ENCODE results near the gene OR4D2. TPM values are rescaled to one million over a fixed set of nuclear protein-coding genes. Genes with fewer than 3 reads are reported as not detected.

Gene OR4D2
- total RNA-seq, 2 experiments from 2014 or later, result not detected

GRCh38 chr17:58200024-58200633 lies 33.3 kb downstream of the OR4D2 start:
- Mint-ChIP-seq H3K36me3 (ENCODE audit: low read depth) (no peaks in the 10 kb centered on the region), H3K4me1 (no peaks in the 10 kb centered on the region), H3K27ac (no peak overlapping the region), H3K9me3 (no peaks in the 10 kb centered on the region), H3K27me3 (peaks cover 9% of the 10 kb centered on the region), H3K4me3 (no peak overlapping the region)
- peak; percentile 63 for DNase-seq
- ChIA-PET CTCF (interaction anchor here (0.6 to 3.9 kb wide), 26 partner anchors 8 to 493 kb away, joined by 3 to 25 read pairs (median 5); partner anchors contain the start of genes EPX, HSF5, MKS1 and RAD51C), POLR2A (interaction anchor here (0.7 to 1.8 kb wide), 2 partner anchors 9 to 20 kb away, joined by 3 to 4 read pairs; no protein-coding TSS in a partner anchor)

- H3K9me3 Mint-ChIP-seq, result no peaks in the 10 kb centered on the region
- no peaks in the 10 kb centered on the region for H3K4me1 Mint-ChIP-seq
- no peaks in the 10 kb centered on the region for H3K36me3 Mint-ChIP-seq (ENCODE audit: low read depth)
- H3K4me3 Mint-ChIP-seq, result no peak overlapping the region
- H3K27me3 Mint-ChIP-seq, result peaks cover 6% of the 10 kb centered on the region
- no peak for DNase-seq
- H3K27ac Mint-ChIP-seq, result no peak overlapping the region
- CTCF ChIA-PET, result interaction anchor here (2.5 to 3.9 kb wide), 2 partner anchors 9 to 215 kb away, joined by 5 to 25 read pairs; partner anchors contain the start of gene RNF43
- POLR2A ChIA-PET, result no interaction called here
These were observed 36.1 kb downstream of the OR4D2 start for GRCh38 chr17:58202859-58203258.

GRCh38 chr17:58204796-58205195 lies 38.0 kb downstream of the OR4D2 start:
- no peaks in the 10 kb centered on the region for H3K27me3 Mint-ChIP-seq
- H3K27ac Mint-ChIP-seq, result no peak overlapping the region
- no peaks in the 10 kb centered on the region for H3K9me3 Mint-ChIP-seq
- no peaks in the 10 kb centered on the region for H3K4me1 Mint-ChIP-seq
- ChIA-PET CTCF (no interaction called here), POLR2A (no interaction called here)
- peaks cover 3% of the 10 kb centered on the region for H3K36me3 Mint-ChIP-seq (ENCODE audit: low read depth)
- no peak for DNase-seq
- no peak overlapping the region for H3K4me3 Mint-ChIP-seq

- H3K27ac Mint-ChIP-seq, result no peak overlapping the region
- POLR2A ChIA-PET, result no interaction called here
- CTCF ChIA-PET, result no interaction called here
- peaks cover 5% of the 10 kb centered on the region for H3K4me1 Mint-ChIP-seq
- H3K9me3 Mint-ChIP-seq, result no peaks in the 10 kb centered on the region
- H3K27me3 Mint-ChIP-seq, result no peaks in the 10 kb centered on the region
- no peak overlapping the region for H3K4me3 Mint-ChIP-seq
- no peak for DNase-seq
- peaks cover 7% of the 10 kb centered on the region for H3K36me3 Mint-ChIP-seq (ENCODE audit: low read depth)
These were observed 39.2 kb downstream of the OR4D2 start for GRCh38 chr17:58205936-58206335.

- no peak for DNase-seq
- POLR2A ChIA-PET, result no interaction called here
- CTCF ChIA-PET, result no interaction called here
- no peaks in the 10 kb centered on the region for H3K9me3 Mint-ChIP-seq
- peaks cover 7% of the 10 kb centered on the region for H3K36me3 Mint-ChIP-seq (ENCODE audit: low read depth)
- no peak overlapping the region for H3K4me3 Mint-ChIP-seq
- H3K27me3 Mint-ChIP-seq, result no peaks in the 10 kb centered on the region
- no peak overlapping the region for H3K27ac Mint-ChIP-seq
- peaks cover 5% of the 10 kb centered on the region for H3K4me1 Mint-ChIP-seq
These were observed 40.7 kb downstream of the OR4D2 start for GRCh38 chr17:58207451-58207850.

GRCh38 chr17:58208344-58208743 lies 41.6 kb downstream of the OR4D2 start:
- ChIA-PET POLR2A (no interaction called here), CTCF (interaction anchor here (1.8 kb wide), 1 partner anchor 8 kb away, joined by 7 read pairs; no protein-coding TSS in a partner anchor)
- Mint-ChIP-seq H3K4me3 (no peak overlapping the region), H3K27me3 (no peaks in the 10 kb centered on the region), H3K9me3 (no peaks in the 10 kb centered on the region), H3K4me1 (peaks cover 5% of the 10 kb centered on the region), H3K36me3 (ENCODE audit: low read depth) (peaks cover 7% of the 10 kb centered on the region), H3K27ac (no peak overlapping the region)
- no peak for DNase-seq

DNA sequence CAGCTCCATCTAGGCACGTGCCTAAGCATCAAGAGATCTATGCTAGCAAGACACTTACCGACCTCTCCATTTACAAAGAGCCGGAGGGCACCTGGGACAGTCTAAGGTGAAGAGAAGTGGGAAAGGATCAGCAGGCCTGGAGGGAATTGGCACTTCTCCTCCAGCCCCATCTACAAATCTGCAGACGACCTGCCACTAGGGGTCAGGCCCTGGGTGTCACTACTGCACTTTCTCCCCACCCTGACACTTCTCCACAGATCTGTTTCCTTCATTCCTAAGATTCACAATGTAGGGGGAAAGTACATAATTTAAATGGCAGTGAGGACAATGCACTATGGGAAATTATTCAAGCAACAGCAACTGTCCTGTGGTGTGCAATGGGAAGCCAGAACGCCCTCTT lies 44.1 kb downstream of the OR4D2 start:
- Mint-ChIP-seq H3K27ac (no peak overlapping the region), H3K27me3 (no peaks in the 10 kb centered on the region), H3K9me3 (no peaks in the 10 kb centered on the region), H3K4me1 (peaks cover 5% of the 10 kb centered on the region), H3K36me3 (ENCODE audit: low read depth) (peaks cover 11% of the 10 kb centered on the region), H3K4me3 (no peak overlapping the region)
- CTCF ChIA-PET, result interaction anchor here (1.1 to 3.2 kb wide), 3 partner anchors 10 to 39 kb away, joined by 3 to 25 read pairs (median 5); partner anchors contain the start of gene LPO
- DNase-seq, result no peak
- POLR2A ChIA-PET, result no interaction called here

DNA sequence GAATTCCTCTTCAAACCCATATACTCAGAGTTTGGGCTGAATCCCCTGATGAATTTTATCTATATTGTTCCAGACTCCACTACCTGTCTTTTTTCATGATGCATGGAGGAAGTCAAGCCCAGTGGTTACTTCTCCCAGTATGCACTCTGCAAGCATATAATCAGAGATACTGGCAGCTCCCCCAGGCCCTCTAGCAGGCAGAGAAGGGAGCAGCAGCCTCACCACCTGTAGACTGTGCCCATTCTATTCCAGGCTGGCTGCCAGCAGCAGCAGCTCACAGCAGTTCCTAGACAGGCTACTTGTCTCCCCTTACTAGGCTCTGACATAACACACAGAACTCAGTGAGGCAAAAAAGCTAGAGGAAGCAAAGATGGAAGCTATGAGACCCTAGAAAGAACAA lies 48.9 kb downstream of the OR4D2 start:
- Mint-ChIP-seq H3K27me3 (no peaks in the 10 kb centered on the region), H3K27ac (no peak overlapping the region), H3K9me3 (no peaks in the 10 kb centered on the region), H3K4me1 (peaks cover 29% of the 10 kb centered on the region), H3K36me3 (ENCODE audit: low read depth) (peaks cover 4% of the 10 kb centered on the region), H3K4me3 (no peak overlapping the region)
- ChIA-PET POLR2A (no interaction called here), CTCF (interaction anchor here (1.0 to 2.3 kb wide), 3 partner anchors 15 to 218 kb away, joined by 3 to 13 read pairs (median 3); no protein-coding TSS in a partner anchor)
- no peak for DNase-seq

GRCh38 chr17:58217766-58218165 lies 51.0 kb downstream of the OR4D2 start:
- ChIA-PET CTCF (interaction anchor here (0.8 to 1.2 kb wide), 2 partner anchors 30 to 105 kb away, joined by 3 read pairs; no protein-coding TSS in a partner anchor), POLR2A (interaction anchor here (0.9 to 3.7 kb wide), 3 partner anchors 13 to 414 kb away, joined by 3 to 15 read pairs (median 9); partner anchors contain the start of gene SRSF1)

GRCh38 chr17:58219007-58219788 lies 52.4 kb downstream of the OR4D2 start, which contains the start of gene MKS1:
Gene MKS1, minus strand, starts transcription at chr17:58219255. Its CDS starts 25 bp downstream, at chr17:58219230.
- peak within 1 kb of the TSS; percentile 95 for H3K4me3 Mint-ChIP-seq
- DNase-seq, result peak; percentile 97
- H3K27me3 Mint-ChIP-seq, result peaks cover 4% of the 10 kb centered on the region
- POLR2A ChIA-PET, result interaction anchor here (1.0 to 3.7 kb wide), 14 partner anchors 10 to 412 kb away, joined by 3 to 15 read pairs (median 4); partner anchors contain the start of genes DYNLL2, MRPS23, SRSF1 and SUPT4H1
- H3K27ac Mint-ChIP-seq, result peak within 1 kb of the TSS; percentile 93
- no peaks in the 10 kb centered on the region for H3K9me3 Mint-ChIP-seq
- no peaks in the 10 kb centered on the region for H3K36me3 Mint-ChIP-seq (ENCODE audit: low read depth)
- H3K4me1 Mint-ChIP-seq, result peaks cover 30% of the 10 kb centered on the region
- CTCF ChIA-PET, result interaction anchor here (0.9 to 1.6 kb wide), 11 partner anchors 10 to 269 kb away, joined by 3 to 6 read pairs (median 3); partner anchors contain the start of genes HSF5 and RNF43

More at GRCh38 chr17:58217766-58218165, 51.0 kb downstream of the OR4D2 start:
- H3K4me3 Mint-ChIP-seq, result peak overlapping the region; percentile 95
- peaks cover 3% of the 10 kb centered on the region for H3K27me3 Mint-ChIP-seq
- H3K9me3 Mint-ChIP-seq, result no peaks in the 10 kb centered on the region
- no peak overlapping the region for H3K27ac Mint-ChIP-seq
- H3K36me3 Mint-ChIP-seq (ENCODE audit: low read depth), result peaks cover 4% of the 10 kb centered on the region
- no peak for DNase-seq
- H3K4me1 Mint-ChIP-seq, result peaks cover 28% of the 10 kb centered on the region

DNA sequence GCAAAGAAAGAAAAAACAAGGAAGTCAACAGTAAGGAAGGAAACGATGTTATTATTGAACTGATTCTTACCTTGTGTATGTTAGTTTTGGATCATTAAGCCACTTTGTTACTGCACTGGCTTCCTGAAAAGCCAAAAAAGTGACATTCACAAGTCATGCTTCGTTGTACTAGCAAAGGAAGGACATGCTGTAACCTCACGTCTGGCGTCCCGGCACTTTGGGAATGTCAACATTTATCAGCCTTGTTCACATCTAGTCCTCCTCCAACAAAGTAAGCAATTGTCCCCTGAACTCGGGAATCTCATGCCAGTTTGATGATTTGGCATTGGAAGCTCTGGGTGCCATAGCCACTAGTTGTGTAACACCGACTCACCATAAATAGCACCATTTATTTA lies 53.0 kb downstream of the OR4D2 start:
- H3K4me1 Mint-ChIP-seq, result peaks cover 33% of the 10 kb centered on the region
- POLR2A ChIA-PET, result interaction anchor here (1.0 to 3.7 kb wide), 12 partner anchors 9 to 412 kb away, joined by 3 to 15 read pairs (median 4); partner anchors contain the start of genes DYNLL2, MRPS23, SRSF1 and SUPT4H1
- H3K36me3 Mint-ChIP-seq (ENCODE audit: low read depth), result no peaks in the 10 kb centered on the region
- no peak for DNase-seq
- peak overlapping the region; percentile 95 for H3K4me3 Mint-ChIP-seq
- H3K27ac Mint-ChIP-seq, result peak overlapping the region; percentile 93
- CTCF ChIA-PET, result interaction anchor here (0.7 to 1.6 kb wide), 9 partner anchors 12 to 268 kb away, joined by 3 to 6 read pairs (median 3); partner anchors contain the start of genes HSF5 and RNF43
- no peaks in the 10 kb centered on the region for H3K9me3 Mint-ChIP-seq
- peaks cover 8% of the 10 kb centered on the region for H3K27me3 Mint-ChIP-seq

Measured in activated CD4-positive, alpha-beta memory T cell treated with anti-CD3 and anti-CD28 coated beads, Interleukin-2, amount 10 ng/mL, durations not matched to agents 7 days and 5 days (primary cell).